Kidney (tissue), 14 donors: ENCODE results near the gene RGP1. TPM values are rescaled to one million over a fixed set of nuclear protein-coding genes. Genes with fewer than 3 reads are reported as not detected.

ENCODE experiments used
- DNase-seq, 5 donors: peaks; one replicate each; pipeline ENCODE4 v3.0.0-alpha.2; 2013 to 2020
- FAIRE-seq: peaks from 2 replicates; lab custom pipeline; 2012; peaks lifted over from hg19 to GRCh38; lab: Jason Lieb, UNC
- H3K27ac ChIP-seq, 2 donors: one replicate each; pipeline ENCODE4 v1.7.0; 2013; ENCODE audit warnings: low read depth in 2 of 2, low read length in 2 of 2, inconsistent platforms in 1 of 2
- H3K27me3 ChIP-seq: one replicate; pipeline ENCODE4 v1.7.1; 2013; ENCODE audit warnings: low read length, inconsistent platforms; ENCODE audit not compliant: control insufficient read depth, insufficient read depth
- H3K36me3 ChIP-seq, 3 donors: one replicate each; pipeline versions ENCODE4 v1.7.0 to v1.7.1; 2013; ENCODE audit warnings: low read length in 3 of 3, control low read depth in 1 of 3, inconsistent platforms in 1 of 3; ENCODE audit not compliant: insufficient read depth in 3 of 3, control insufficient read depth in 2 of 3
- H3K4me1 ChIP-seq, 3 donors: one replicate each; pipeline versions ENCODE4 v1.7.0 to v1.7.1; 2013; ENCODE audit warnings: low read length in 3 of 3, inconsistent platforms in 1 of 3, low read depth in 1 of 3; ENCODE audit not compliant: control insufficient read depth in 2 of 3, insufficient read depth in 2 of 3
- H3K4me3 ChIP-seq, 3 donors: one replicate each; pipeline versions ENCODE4 v1.7.0 to v1.8.1; 2013; ENCODE audit warnings: low read length in 3 of 3, control low read depth in 1 of 3, inconsistent platforms in 1 of 3
- H3K9ac ChIP-seq, 3 donors: one replicate each; pipeline versions ENCODE4 v1.7.0 to v1.7.1; 2013; ENCODE audit warnings: low read length in 3 of 3, control low read depth in 1 of 3, inconsistent platforms in 1 of 3
- H3K9me3 ChIP-seq, 3 donors: one replicate each; pipeline versions ENCODE4 v1.7.0 to v1.7.1; 2013; ENCODE audit warnings: low read length in 3 of 3, control low read depth in 1 of 3, inconsistent platforms in 1 of 3; ENCODE audit not compliant: control insufficient read depth in 2 of 3, insufficient read depth in 1 of 3
- CTCF ChIP-seq: IDR thresholded peaks from 3 replicates; pipeline ENCODE4 v1.5.1; 2012; ENCODE audit warnings: mild to moderate bottlenecking, moderate library complexity, borderline replicate concordance; ENCODE audit not compliant: insufficient read depth; ENCODE audit errors: extremely low read depth
- intact Hi-C: fragments of 100-400 bp; cut with DNase I; formaldehyde crosslinking; loops from one replicate; pipeline ENCODE4 v1.11.1; 2022
- polyA plus RNA-seq: library from polyadenylated mRNA; stranded (reverse); fragments of 350-450 nt; fragmentation: Illumina TruSeq; extraction: RNeasy Lipid Tissue Mini Kit (QIAGEN cat#74804); gene quantifications from one replicate; pipeline ENCODE4 v1.2.3, GENCODE V29; 2014; ENCODE audit warnings: low read depth, low replicate concordance; ENCODE audit not compliant: insufficient read depth
- total RNA-seq: library from RNA; stranded (reverse); fragmentation: NEBNext Ultra II Directional; extraction: Animal tissue kit (Norgen Biotek cat#: 25700); gene quantifications from one replicate; pipeline ENCODE4 v1.2.1, GENCODE V29; 2021
- donor health status: control.
- donor health status: control.
- donor health status: control.
- donor health status: control.
- donor health status: control.
- donor health status: DM: yes; HTN: yes; CAD: no.
- donor health status: Normal renal cell carcinoma (clear cell type).

Gene RGP1
- total and polyA plus RNA-seq, 2 donors from 2014 or later, result 11.0 to 39.2 TPM

GRCh38 chr9:35702696-35703095, 46.4 kb upstream of the RGP1 start:
- no peak for FAIRE-seq

GRCh38 chr9:35703906-35704672, 45.0 kb upstream of the RGP1 start:
- Histone ChIP-seq H3K4me3 (no peak overlapping the region), H3K27me3 (no peaks in the 10 kb centered on the region), H3K9ac (no peak overlapping the region), H3K27ac (no peak overlapping the region), H3K9me3 (no peaks in the 10 kb centered on the region), H3K4me1 (no peaks in the 10 kb centered on the region), H3K36me3 (peaks cover 31 to 95% (median 87%) of the 10 kb centered on the region in 3 donors)
- no peak for FAIRE-seq
- no peak for DNase-seq
- intact Hi-C loops, result no loop called here
- TF ChIP-seq CTCF, result no peak

More at GRCh38 chr9:35702696-35703095, 46.4 kb upstream of the RGP1 start:
- no peaks in the 10 kb centered on the region for H3K9me3 ChIP-seq
- TF ChIP-seq CTCF, result no peak
- H3K27ac ChIP-seq, result no peak overlapping the region
- no peaks in the 10 kb centered on the region for H3K4me1 ChIP-seq
- H3K9ac ChIP-seq, result no peak overlapping the region
- no peaks in the 10 kb centered on the region for H3K27me3 ChIP-seq
- peaks cover 36 to 96% (median 89%) of the 10 kb centered on the region in 3 donors for H3K36me3 ChIP-seq
- intact Hi-C loops, result no loop called here
- no peak for DNase-seq
- no peak overlapping the region for H3K4me3 ChIP-seq

- Histone ChIP-seq H3K9me3 (no peaks in the 10 kb centered on the region), H3K36me3 (peaks cover 23 to 88% (median 76%) of the 10 kb centered on the region in 3 donors), H3K4me3 (no peak overlapping the region), H3K4me1 (no peaks in the 10 kb centered on the region), H3K27me3 (no peaks in the 10 kb centered on the region), H3K27ac (no peak overlapping the region), H3K9ac (no peak overlapping the region)
- FAIRE-seq, result no peak
- no peak for TF ChIP-seq CTCF
- intact Hi-C loops, result no loop called here
- DNase-seq, result no peak
Measured at GRCh38 chr9:35705372-35705771, 43.7 kb upstream of the RGP1 start.
